Measurements from ENCODE around the gene ETV6.

DNA sequence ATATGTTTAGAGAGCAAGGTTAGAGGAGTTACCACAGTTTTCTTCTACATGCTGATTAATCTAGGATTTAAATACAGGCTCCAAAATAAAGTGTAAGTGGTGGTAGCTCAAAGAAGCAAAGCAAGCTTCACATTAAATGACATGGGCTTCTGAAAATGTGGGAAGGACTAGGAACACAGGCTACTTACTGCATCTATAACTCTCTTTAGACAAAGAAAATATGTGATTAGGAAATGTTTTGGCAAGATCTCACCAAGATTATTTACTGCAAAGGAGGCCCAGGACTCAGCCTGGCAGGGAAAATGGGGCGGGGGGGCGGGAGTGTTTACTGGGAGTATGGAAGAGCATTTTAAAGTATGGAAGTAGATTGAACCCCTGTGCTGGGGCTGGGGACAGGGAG lies 39.4 kb downstream of the ETV6 start:
- TF ChIP-seq, protein P1, sequence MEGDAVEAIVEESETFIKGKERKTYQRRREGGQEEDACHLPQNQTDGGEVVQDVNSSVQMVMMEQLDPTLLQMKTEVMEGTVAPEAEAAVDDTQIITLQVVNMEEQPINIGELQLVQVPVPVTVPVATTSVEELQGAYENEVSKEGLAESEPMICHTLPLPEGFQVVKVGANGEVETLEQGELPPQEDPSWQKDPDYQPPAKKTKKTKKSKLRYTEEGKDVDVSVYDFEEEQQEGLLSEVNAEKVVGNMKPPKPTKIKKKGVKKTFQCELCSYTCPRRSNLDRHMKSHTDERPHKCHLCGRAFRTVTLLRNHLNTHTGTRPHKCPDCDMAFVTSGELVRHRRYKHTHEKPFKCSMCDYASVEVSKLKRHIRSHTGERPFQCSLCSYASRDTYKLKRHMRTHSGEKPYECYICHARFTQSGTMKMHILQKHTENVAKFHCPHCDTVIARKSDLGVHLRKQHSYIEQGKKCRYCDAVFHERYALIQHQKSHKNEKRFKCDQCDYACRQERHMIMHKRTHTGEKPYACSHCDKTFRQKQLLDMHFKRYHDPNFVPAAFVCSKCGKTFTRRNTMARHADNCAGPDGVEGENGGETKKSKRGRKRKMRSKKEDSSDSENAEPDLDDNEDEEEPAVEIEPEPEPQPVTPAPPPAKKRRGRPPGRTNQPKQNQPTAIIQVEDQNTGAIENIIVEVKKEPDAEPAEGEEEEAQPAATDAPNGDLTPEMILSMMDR (IDR thresholded peaks at IDR 0.05): no peak
- no peak for TF ChIP-seq ZFX (IDR thresholded peaks at IDR 0.05; ENCODE audit: borderline replicate concordance)
